Measurements from ENCODE around the gene CELF2. TPM values are rescaled to one million over a fixed set of nuclear protein-coding genes. Genes with fewer than 3 reads are reported as not detected.
"Not testable (repeated sequence)": the region's sequence is repeated elsewhere in the genome, so short reads cannot be mapped to it uniquely, and the experiment has no call there.

Gene CELF2
- total RNA-seq, 4 donors from 2014 or later, result 106 to 127 (median 120) TPM

DNA sequence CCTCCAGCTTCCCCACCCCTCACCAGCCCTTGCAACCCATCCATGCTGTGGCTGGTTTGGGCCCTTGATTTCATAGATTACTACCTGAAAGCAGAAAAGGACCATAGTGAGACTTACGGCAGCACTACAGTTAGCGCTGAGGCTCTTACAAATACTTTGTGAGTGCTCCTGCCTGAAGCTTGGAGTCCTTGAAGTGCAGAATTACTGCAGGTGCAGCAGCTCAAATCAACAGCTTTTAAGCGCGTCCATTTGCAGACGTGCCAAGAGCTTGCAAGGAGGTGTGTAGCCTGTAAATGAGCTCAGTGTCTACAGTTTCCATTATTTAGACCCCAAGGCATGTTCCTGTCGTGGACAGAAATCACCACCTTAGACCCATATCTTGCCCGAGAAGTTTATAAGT lies 103.0 kb downstream of the CELF2 start:
- H3K27me3 ChIP-seq, result no peaks in the 10 kb centered on the region
- no peak for TF ChIP-seq POLR2A (IDR thresholded peaks at IDR 0.05)
- TF ChIP-seq EP300 (IDR thresholded peaks at IDR 0.05), result no peak
- TF ChIP-seq, protein P1, sequence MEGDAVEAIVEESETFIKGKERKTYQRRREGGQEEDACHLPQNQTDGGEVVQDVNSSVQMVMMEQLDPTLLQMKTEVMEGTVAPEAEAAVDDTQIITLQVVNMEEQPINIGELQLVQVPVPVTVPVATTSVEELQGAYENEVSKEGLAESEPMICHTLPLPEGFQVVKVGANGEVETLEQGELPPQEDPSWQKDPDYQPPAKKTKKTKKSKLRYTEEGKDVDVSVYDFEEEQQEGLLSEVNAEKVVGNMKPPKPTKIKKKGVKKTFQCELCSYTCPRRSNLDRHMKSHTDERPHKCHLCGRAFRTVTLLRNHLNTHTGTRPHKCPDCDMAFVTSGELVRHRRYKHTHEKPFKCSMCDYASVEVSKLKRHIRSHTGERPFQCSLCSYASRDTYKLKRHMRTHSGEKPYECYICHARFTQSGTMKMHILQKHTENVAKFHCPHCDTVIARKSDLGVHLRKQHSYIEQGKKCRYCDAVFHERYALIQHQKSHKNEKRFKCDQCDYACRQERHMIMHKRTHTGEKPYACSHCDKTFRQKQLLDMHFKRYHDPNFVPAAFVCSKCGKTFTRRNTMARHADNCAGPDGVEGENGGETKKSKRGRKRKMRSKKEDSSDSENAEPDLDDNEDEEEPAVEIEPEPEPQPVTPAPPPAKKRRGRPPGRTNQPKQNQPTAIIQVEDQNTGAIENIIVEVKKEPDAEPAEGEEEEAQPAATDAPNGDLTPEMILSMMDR (IDR thresholded peaks at IDR 0.05), result no peak

DNA sequence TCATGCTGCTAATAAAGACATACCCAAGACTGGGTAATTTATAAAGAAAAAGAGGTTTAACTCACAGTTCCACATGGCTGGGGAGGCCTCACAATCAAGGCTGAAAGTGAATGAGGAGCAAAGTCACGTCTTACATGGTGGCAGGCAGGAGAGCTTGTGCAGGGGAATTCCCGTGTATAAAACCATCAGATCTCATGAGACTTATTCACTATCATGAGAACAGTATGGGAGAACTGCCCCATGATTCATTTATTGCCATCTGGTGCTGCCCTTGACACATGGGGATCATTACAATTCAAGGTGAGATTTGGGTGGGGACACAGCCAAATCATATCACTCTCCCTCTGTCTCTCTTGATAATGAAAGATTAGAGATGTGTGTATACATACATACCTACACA lies 106.2 kb downstream of the CELF2 start:
- not testable (repeated sequence) for H3K9me3 ChIP-seq; H3K27ac ChIP-seq; H3K36me3 ChIP-seq; DNase-seq (ENCODE audit: low spot score in 2 of 2); H3K4me3 ChIP-seq; H3K27me3 ChIP-seq
- 38 to 53% methylated on average over 2 of the region's 2 CpGs for WGBS, 2 donors
- H3K4me1 ChIP-seq, result peaks cover 0 to 36% (median 0%) of the 10 kb centered on the region in 4 donors

More for the DNA sequence above, 103.0 kb downstream of the CELF2 start:
- 90 to 92% methylated on average over 7 of the region's 7 CpGs for WGBS, 2 donors
- H3K4me3 ChIP-seq, result no peak overlapping the region
- no peaks in the 10 kb centered on the region for H3K36me3 ChIP-seq
- peaks cover 0 to 46% (median 2%) of the 10 kb centered on the region in 4 donors for H3K4me1 ChIP-seq
- H3K9me3 ChIP-seq, result no peaks in the 10 kb centered on the region
- peak overlapping the region in 1 of 4 donors; percentile 20 for H3K27ac ChIP-seq
- no peak for DNase-seq (ENCODE audit: low spot score in 2 of 2)

DNA sequence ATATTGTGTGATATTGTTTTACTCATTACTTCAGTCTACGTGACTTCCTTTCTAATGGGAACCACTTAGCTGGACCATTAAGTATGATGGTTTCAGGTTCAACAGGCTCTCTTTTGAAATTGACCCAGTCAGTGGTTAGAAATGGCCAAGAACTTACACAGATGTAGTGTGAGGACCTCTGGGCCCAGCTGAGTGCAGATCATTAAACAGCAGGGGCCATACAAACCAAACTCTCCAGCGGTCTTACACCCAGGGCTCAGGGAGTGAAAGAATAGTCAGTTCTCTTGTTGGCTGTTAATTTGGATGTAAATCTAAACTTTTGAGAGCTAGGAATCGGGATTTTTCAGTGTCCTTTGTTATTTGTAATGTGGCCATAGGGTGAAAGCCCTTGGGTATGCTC lies 107.3 kb downstream of the CELF2 start:
- WGBS, 2 donors, result 72 to 74% methylated on average over 3 of the region's 3 CpGs
- no peak for DNase-seq (ENCODE audit: low spot score in 2 of 2)
- TF ChIP-seq POLR2A (IDR thresholded peaks at IDR 0.05), result no peak
- TF ChIP-seq, protein P1 (IDR thresholded peaks at IDR 0.05), result no peak
- TF ChIP-seq EP300 (IDR thresholded peaks at IDR 0.05), result no peak

DNA sequence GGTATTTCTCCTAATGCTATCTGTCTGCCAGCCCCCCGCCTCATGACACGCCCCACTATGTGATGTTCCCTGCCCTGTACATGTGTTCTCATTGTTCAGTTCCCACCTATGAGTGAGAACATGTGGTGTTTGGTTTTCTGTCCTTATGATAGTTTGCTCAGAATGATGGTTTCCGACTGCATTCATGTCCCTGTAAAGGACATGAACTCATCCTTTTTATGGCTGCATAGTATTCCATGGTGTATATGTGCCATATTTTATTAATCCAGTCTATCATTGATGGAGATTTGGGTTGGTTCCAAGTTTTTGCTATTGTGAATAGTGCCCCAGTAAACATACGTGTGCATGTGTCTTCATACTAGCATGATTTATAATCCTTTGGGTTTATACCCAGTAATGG lies 109.3 kb downstream of the CELF2 start:
- not testable (repeated sequence) for H3K36me3 ChIP-seq; DNase-seq (ENCODE audit: low spot score in 2 of 2); H3K27me3 ChIP-seq; H3K4me3 ChIP-seq; H3K9me3 ChIP-seq; H3K27ac ChIP-seq
- H3K4me1 ChIP-seq, result peaks cover 0 to 29% (median 4%) of the 10 kb centered on the region in 4 donors
- WGBS, 2 donors, result 91 to 95% methylated on average over 4 of the region's 4 CpGs

More for the DNA sequence above, 107.3 kb downstream of the CELF2 start:
- Histone ChIP-seq H3K9me3 (peaks cover 0 to 8% (median 0%) of the 10 kb centered on the region in 4 donors), H3K36me3 (no peaks in the 10 kb centered on the region), H3K4me3 (no peak overlapping the region), H3K27ac (no peak overlapping the region), H3K4me1 (peaks cover 0 to 33% (median 1%) of the 10 kb centered on the region in 4 donors), H3K27me3 (no peaks in the 10 kb centered on the region)

DNA sequence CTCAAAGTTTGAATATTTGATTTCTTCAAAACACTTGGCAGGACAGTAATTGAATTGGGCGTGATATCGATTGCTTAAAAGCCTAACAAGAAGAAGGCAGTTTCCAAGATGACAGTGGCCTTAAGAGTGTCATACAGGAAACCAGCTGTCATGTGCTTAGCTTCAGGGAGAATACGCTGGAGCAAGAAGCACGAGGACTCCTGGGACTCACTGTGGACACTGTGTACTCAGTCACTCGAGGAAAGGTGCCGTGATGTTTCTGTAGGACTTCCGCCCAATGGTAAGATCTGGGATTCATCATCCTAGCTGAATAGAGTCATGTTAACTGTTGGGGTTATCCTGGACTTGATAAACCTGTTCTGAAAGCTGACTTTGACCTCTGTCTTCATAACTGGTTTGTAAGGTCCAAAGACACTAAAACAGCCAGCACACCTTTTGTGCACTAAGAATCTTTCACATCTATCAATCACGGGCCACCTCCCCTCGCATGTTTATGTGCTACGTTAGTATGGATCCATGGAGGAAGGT lies 113.5 kb downstream of the CELF2 start:
- H3K27ac ChIP-seq, result no peak overlapping the region
- WGBS, 2 donors, result 92 to 93% methylated on average over 10 of the region's 10 CpGs
- H3K36me3 ChIP-seq, result no peaks in the 10 kb centered on the region
- H3K4me3 ChIP-seq, result no peak overlapping the region
- H3K4me1 ChIP-seq, result peaks cover 0 to 26% (median 4%) of the 10 kb centered on the region in 4 donors
- TF ChIP-seq POLR2A (IDR thresholded peaks at IDR 0.05) (no peak), EP300 (IDR thresholded peaks at IDR 0.05) (no peak)
- TF ChIP-seq, protein P1 (IDR thresholded peaks at IDR 0.05), result no peak
- peaks cover 0 to 8% (median 0%) of the 10 kb centered on the region in 4 donors for H3K9me3 ChIP-seq
- H3K27me3 ChIP-seq, result no peaks in the 10 kb centered on the region
- DNase-seq (ENCODE audit: low spot score in 2 of 2), result no peak

DNA sequence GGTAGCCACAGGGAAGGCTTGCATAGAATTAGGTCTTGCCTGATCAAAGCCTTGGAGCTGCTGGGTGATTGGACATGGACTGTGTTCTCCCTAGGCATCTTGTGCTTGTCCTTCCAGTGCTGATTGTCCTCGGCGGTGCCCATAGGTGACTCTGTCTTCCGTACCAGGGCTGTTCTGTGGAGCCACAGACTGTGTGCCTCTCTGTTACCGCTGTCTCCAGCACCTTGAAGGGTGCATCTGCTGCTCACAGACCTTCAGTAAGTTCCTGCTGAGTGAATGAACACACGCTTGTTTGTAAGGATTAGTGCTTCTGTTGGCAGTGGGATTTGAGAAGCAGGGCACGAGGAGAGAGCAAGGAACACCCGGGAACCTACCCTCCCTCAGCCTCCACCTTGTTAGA lies 116.7 kb downstream of the CELF2 start:
- Histone ChIP-seq H3K9me3 (no peaks in the 10 kb centered on the region), H3K36me3 (no peaks in the 10 kb centered on the region), H3K27ac (no peak overlapping the region), H3K27me3 (no peaks in the 10 kb centered on the region), H3K4me3 (no peak overlapping the region), H3K4me1 (peaks cover 0 to 27% (median 4%) of the 10 kb centered on the region in 4 donors)
- no peak for TF ChIP-seq EP300 (IDR thresholded peaks at IDR 0.05)
- TF ChIP-seq, protein P1 (IDR thresholded peaks at IDR 0.05), result no peak
- no peak for TF ChIP-seq POLR2A (IDR thresholded peaks at IDR 0.05)
- DNase-seq (ENCODE audit: low spot score in 2 of 2), result no peak
- 89% methylated on average over 7 of the region's 7 CpGs for WGBS, 2 donors
